Neural cell (in vitro differentiated cells): ENCODE results near the gene UBN2. TPM values are rescaled to one million over a fixed set of nuclear protein-coding genes. Genes with fewer than 3 reads are reported as not detected.

Experiments
- H2AFZ ChIP-seq: fragments of 200-600, 300-800 bp; sonication (generic), shearing (Covaris generic); 2 replicates; pipeline ENCODE4 v1.6.0; 2014; ENCODE audit warnings: low read depth, mild to moderate bottlenecking, antibody characterized with exemption, low read length, moderate library complexity
- H3F3A ChIP-seq: fragments of 200-600 bp; shearing (Covaris generic); 2 replicates; pipeline ENCODE4 v1.6.1; 2016; ENCODE audit warnings: mild to moderate bottlenecking, moderate library complexity, mixed read lengths, antibody characterized with exemption, low read length; ENCODE audit not compliant: insufficient read depth, poor library complexity, severe bottlenecking
- H3K27ac ChIP-seq: fragments of 200-600, 300-800 bp; sonication (generic), shearing (Covaris generic); 2 replicates; pipeline ENCODE4 v1.5.1; 2014; ENCODE audit warnings: mild to moderate bottlenecking, low read length, moderate library complexity
- H3K27me3 ChIP-seq: fragments of 300-800, 200-600 bp; sonication (generic), shearing (Covaris generic); 2 replicates; pipeline ENCODE4 v1.6.0; 2014; ENCODE audit warnings: mild to moderate bottlenecking, low read depth, low read length, moderate library complexity; ENCODE audit not compliant: insufficient read depth
- H3K36me3 ChIP-seq: fragments of 300-800, 200-600 bp; sonication (generic), shearing (Covaris generic); 2 replicates; pipeline ENCODE4 v1.5.1; 2014; ENCODE audit warnings: mild to moderate bottlenecking, antibody characterized with exemption, low read length, moderate library complexity; ENCODE audit not compliant: insufficient read depth
- H3K4me2 ChIP-seq: fragments of 300-800, 200-600 bp; sonication (generic), shearing (Covaris generic); 2 replicates; pipeline ENCODE4 v1.6.0; 2014; ENCODE audit warnings: mild to moderate bottlenecking, low read length
- H3K4me3 ChIP-seq: fragments of 300-800, 200-600 bp; sonication (generic), shearing (Covaris generic); 2 replicates; pipeline ENCODE4 v1.5.1; 2014; ENCODE audit warnings: mild to moderate bottlenecking, low read length, moderate library complexity
- H3K79me2 ChIP-seq: fragments of 200-600 bp; shearing (Covaris generic); replicated peaks from 2 replicates; pipeline ENCODE4 v1.6.0; 2014; ENCODE audit warnings: mild to moderate bottlenecking, low read length, moderate library complexity; ENCODE audit not compliant: insufficient read depth
- H3K9ac ChIP-seq: fragments of 300-800, 200-600 bp; sonication (generic), shearing (Covaris generic); 2 replicates; pipeline ENCODE4 v1.6.1; 2016; ENCODE audit warnings: mild to moderate bottlenecking, low read length, mixed read lengths
- H3K9me2 ChIP-seq: fragments of 200-600 bp; shearing (Covaris generic); 2 replicates; pipeline ENCODE4 v1.6.1; 2016; ENCODE audit warnings: mild to moderate bottlenecking, low read length, mixed read lengths; ENCODE audit not compliant: insufficient read depth
- H3K9me3 ChIP-seq: fragments of 200-600, 300-800 bp; sonication (generic), shearing (Covaris generic); 2 replicates; pipeline ENCODE4 v1.6.1; 2016; ENCODE audit warnings: mild to moderate bottlenecking, mixed run types, low read length, moderate library complexity, mixed read lengths
- H4K20me1 ChIP-seq: fragments of 200-600 bp; shearing (Covaris generic); 2 replicates; pipeline ENCODE4 v1.6.1; 2016; ENCODE audit warnings: mild to moderate bottlenecking, mixed run types; ENCODE audit not compliant: insufficient read depth
- CTCF ChIP-seq: fragments of 450-650 bp; IDR thresholded peaks from 2 replicates; pipeline ENCODE4 v1.5.1; 2014; ENCODE audit warnings: antibody characterized with exemption, mild to moderate bottlenecking, moderate library complexity; ENCODE audit not compliant: poor library complexity, severe bottlenecking
- EP300 ChIP-seq: fragments of 450-650 bp; conservative IDR thresholded peaks from 2 replicates; pipeline ENCODE4 v1.6.1; 2014; ENCODE audit warnings: antibody characterized with exemption, mild to moderate bottlenecking, moderate library complexity; ENCODE audit not compliant: poor library complexity, severe bottlenecking
- EZH2 ChIP-seq: fragments of 200-600, 300-800 bp; shearing (Covaris generic), sonication (generic); IDR thresholded peaks from 2 replicates; pipeline ENCODE4 v1.6.1; 2014; ENCODE audit warnings: antibody characterized with exemption, low read length, borderline replicate concordance, mild to moderate bottlenecking; ENCODE audit not compliant: insufficient read depth, poor library complexity, severe bottlenecking
- MXI1 ChIP-seq: fragments of 450-650 bp; conservative IDR thresholded peaks from 2 replicates; pipeline ENCODE4 v1.6.1; 2014; ENCODE audit warnings: antibody characterized with exemption, mild to moderate bottlenecking; ENCODE audit not compliant: poor library complexity, severe bottlenecking
- POLR2AphosphoS5 ChIP-seq: IDR thresholded peaks from 2 replicates; pipeline ENCODE4 v1.6.1; 2012
- RAD21 ChIP-seq: fragments of 450-650 bp; conservative IDR thresholded peaks from 2 replicates; pipeline ENCODE4 v1.6.1; 2014; ENCODE audit warnings: antibody characterized with exemption, mild to moderate bottlenecking, moderate library complexity
- SMC3 ChIP-seq: fragments of 450-650 bp; conservative IDR thresholded peaks from 2 replicates; pipeline ENCODE4 v1.6.1; 2014; ENCODE audit warnings: antibody characterized with exemption, mild to moderate bottlenecking, moderate library complexity; ENCODE audit not compliant: poor library complexity
- TAF1 ChIP-seq: IDR thresholded peaks from 2 replicates; pipeline ENCODE4 v1.6.1; 2012; ENCODE audit warnings: low read depth
- polyA plus RNA-seq: library from polyadenylated mRNA; depleted of rRNA; stranded (reverse); fragments of >200 nt; gene quantifications from 2 replicates; pipeline ENCODE4 v1.2.3, GENCODE V29; 2014
- TF ChIP-seq, protein P1 (sequence below): IDR thresholded peaks from 2 replicates; pipeline ENCODE4 v1.6.1; 2012; ENCODE audit warnings: borderline replicate concordance

The UBN2 gene
- polyA plus RNA-seq, 1 donor from 2014 or later, result 18.2 TPM

DNA sequence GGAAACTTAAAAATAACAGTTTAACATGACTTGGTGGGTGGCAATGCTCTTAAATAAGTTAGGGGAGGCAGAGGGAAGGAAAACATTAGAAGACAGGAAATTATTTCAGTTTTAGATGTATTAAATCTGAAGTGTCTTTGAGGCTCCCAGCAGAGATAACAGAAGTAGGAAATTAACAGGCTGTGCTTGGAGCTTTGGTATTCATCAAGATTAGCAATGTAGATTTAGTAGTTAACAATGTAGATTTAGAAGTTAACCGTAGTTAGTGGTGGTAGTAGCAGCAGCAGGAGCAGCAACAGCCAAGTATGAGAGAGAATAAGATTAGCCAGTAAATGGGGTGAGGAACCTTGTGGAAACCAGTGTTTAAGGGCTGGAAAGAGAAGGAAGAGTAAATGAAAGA is 48.7 kb upstream of the UBN2 start:
- H3K27ac ChIP-seq, result no peak overlapping the region
- no peak overlapping the region for H3K4me3 ChIP-seq

GRCh38 chr7:139183251-139183650 is 47.8 kb upstream of the UBN2 start:
- H4K20me1 ChIP-seq, result no peaks in the 10 kb centered on the region
- H3K9me3 ChIP-seq, result no peaks in the 10 kb centered on the region
- H3K36me3 ChIP-seq, result no peaks in the 10 kb centered on the region
- TF ChIP-seq CTCF (no peak), SMC3 (no peak)
- no peaks in the 10 kb centered on the region for H3F3A ChIP-seq
- no peaks in the 10 kb centered on the region for H3K9me2 ChIP-seq
- H3K9ac ChIP-seq, result no peak overlapping the region
- no peak overlapping the region for H3K27ac ChIP-seq
- no peak overlapping the region for H2AFZ ChIP-seq
- H3K79me2 ChIP-seq, result no peaks in the 10 kb centered on the region
- no peak overlapping the region for H3K4me2 ChIP-seq
- no peak overlapping the region for H3K4me3 ChIP-seq
- no peaks in the 10 kb centered on the region for H3K27me3 ChIP-seq

More for the DNA sequence above, 48.7 kb upstream of the UBN2 start:
- H3K9me3 ChIP-seq, result no peaks in the 10 kb centered on the region
- H2AFZ ChIP-seq, result no peak overlapping the region
- no peaks in the 10 kb centered on the region for H3K79me2 ChIP-seq
- no peak overlapping the region for H3K9ac ChIP-seq
- TF ChIP-seq MXI1 (no peak), RAD21 (no peak), EZH2 (no peak), SMC3 (no peak)
- no peaks in the 10 kb centered on the region for H3K27me3 ChIP-seq
- no peaks in the 10 kb centered on the region for H3F3A ChIP-seq
- H4K20me1 ChIP-seq, result no peaks in the 10 kb centered on the region
- no peaks in the 10 kb centered on the region for H3K36me3 ChIP-seq
- H3K9me2 ChIP-seq, result no peaks in the 10 kb centered on the region
- no peak overlapping the region for H3K4me2 ChIP-seq

GRCh38 chr7:139183878-139184338 is 47.1 kb upstream of the UBN2 start:
- no peaks in the 10 kb centered on the region for H3K36me3 ChIP-seq
- no peak overlapping the region for H3K4me2 ChIP-seq
- H3F3A ChIP-seq, result no peaks in the 10 kb centered on the region
- H3K9me2 ChIP-seq, result no peaks in the 10 kb centered on the region
- H3K27ac ChIP-seq, result no peak overlapping the region
- H3K4me3 ChIP-seq, result no peak overlapping the region
- no peaks in the 10 kb centered on the region for H3K27me3 ChIP-seq
- no peak overlapping the region for H2AFZ ChIP-seq
- no peak overlapping the region for H3K9ac ChIP-seq
- H3K9me3 ChIP-seq, result no peaks in the 10 kb centered on the region
- H3K79me2 ChIP-seq, result no peaks in the 10 kb centered on the region
- no peak for TF ChIP-seq TAF1
- TF ChIP-seq MXI1, result no peak
- no peak for TF ChIP-seq CTCF
- TF ChIP-seq EP300, result no peak
- TF ChIP-seq, protein P1, sequence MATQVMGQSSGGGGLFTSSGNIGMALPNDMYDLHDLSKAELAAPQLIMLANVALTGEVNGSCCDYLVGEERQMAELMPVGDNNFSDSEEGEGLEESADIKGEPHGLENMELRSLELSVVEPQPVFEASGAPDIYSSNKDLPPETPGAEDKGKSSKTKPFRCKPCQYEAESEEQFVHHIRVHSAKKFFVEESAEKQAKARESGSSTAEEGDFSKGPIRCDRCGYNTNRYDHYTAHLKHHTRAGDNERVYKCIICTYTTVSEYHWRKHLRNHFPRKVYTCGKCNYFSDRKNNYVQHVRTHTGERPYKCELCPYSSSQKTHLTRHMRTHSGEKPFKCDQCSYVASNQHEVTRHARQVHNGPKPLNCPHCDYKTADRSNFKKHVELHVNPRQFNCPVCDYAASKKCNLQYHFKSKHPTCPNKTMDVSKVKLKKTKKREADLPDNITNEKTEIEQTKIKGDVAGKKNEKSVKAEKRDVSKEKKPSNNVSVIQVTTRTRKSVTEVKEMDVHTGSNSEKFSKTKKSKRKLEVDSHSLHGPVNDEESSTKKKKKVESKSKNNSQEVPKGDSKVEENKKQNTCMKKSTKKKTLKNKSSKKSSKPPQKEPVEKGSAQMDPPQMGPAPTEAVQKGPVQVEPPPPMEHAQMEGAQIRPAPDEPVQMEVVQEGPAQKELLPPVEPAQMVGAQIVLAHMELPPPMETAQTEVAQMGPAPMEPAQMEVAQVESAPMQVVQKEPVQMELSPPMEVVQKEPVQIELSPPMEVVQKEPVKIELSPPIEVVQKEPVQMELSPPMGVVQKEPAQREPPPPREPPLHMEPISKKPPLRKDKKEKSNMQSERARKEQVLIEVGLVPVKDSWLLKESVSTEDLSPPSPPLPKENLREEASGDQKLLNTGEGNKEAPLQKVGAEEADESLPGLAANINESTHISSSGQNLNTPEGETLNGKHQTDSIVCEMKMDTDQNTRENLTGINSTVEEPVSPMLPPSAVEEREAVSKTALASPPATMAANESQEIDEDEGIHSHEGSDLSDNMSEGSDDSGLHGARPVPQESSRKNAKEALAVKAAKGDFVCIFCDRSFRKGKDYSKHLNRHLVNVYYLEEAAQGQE, result no peak
- no peak for TF ChIP-seq RAD21
- TF ChIP-seq SMC3, result no peak
- no peak for TF ChIP-seq POLR2AphosphoS5
- no peak for TF ChIP-seq EZH2
- H4K20me1 ChIP-seq, result no peaks in the 10 kb centered on the region
